ENCODE measurements around the gene GRIP2.

DNA sequence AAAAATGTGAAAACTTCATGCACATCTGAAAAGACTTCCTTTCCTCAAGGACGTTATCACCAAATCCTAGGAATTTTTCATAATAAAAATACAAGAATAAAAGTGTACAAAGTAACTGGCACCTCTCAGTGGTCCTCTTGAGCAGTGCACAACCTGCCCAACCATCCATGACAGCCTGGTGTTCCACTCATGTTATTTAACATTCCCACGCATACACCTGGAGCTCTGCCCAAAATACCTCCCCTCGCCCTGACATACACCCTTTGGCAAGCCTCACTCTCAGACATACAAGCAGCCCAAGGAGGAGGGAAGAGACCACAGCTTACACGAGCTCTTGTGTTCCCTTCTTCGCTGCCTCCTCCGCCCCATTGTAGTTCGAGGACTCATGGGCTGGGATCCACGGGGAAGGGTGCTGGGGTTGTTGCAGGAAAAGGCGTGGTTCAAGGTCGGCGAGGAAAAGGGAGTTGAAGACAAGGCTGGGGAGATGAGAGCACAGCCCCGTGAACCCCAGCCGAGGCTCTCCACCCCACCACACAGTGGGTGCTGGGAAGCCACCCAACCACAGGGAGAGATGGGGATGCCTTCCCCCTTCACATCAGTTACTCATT is 23.3 kb downstream of the GRIP2 start:
- no peak for TF ChIP-seq POLR2AphosphoS5 (IDR thresholded peaks at IDR 0.05; ENCODE audit: low read depth, low read length)
- TF ChIP-seq, protein P1, sequence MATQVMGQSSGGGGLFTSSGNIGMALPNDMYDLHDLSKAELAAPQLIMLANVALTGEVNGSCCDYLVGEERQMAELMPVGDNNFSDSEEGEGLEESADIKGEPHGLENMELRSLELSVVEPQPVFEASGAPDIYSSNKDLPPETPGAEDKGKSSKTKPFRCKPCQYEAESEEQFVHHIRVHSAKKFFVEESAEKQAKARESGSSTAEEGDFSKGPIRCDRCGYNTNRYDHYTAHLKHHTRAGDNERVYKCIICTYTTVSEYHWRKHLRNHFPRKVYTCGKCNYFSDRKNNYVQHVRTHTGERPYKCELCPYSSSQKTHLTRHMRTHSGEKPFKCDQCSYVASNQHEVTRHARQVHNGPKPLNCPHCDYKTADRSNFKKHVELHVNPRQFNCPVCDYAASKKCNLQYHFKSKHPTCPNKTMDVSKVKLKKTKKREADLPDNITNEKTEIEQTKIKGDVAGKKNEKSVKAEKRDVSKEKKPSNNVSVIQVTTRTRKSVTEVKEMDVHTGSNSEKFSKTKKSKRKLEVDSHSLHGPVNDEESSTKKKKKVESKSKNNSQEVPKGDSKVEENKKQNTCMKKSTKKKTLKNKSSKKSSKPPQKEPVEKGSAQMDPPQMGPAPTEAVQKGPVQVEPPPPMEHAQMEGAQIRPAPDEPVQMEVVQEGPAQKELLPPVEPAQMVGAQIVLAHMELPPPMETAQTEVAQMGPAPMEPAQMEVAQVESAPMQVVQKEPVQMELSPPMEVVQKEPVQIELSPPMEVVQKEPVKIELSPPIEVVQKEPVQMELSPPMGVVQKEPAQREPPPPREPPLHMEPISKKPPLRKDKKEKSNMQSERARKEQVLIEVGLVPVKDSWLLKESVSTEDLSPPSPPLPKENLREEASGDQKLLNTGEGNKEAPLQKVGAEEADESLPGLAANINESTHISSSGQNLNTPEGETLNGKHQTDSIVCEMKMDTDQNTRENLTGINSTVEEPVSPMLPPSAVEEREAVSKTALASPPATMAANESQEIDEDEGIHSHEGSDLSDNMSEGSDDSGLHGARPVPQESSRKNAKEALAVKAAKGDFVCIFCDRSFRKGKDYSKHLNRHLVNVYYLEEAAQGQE (IDR thresholded peaks at IDR 0.05; ENCODE audit: insufficient read depth in 1 of 2, low read depth in 2 of 2, low read length in 2 of 2), result no peak

Data from PFSK-1 (cell line).